ENCODE data around the gene ZNF536.

- TF ChIP-seq CTCF (IDR thresholded peaks at IDR 0.05): no peak
- no peak for TF ChIP-seq EP300 (IDR thresholded peaks at IDR 0.05)
These were observed 14.6 kb upstream of the ZNF536 start for GRCh38 chr19:30357580-30357954.
